ENCODE measurements around the gene ENTR1. TPM values are rescaled to one million over a fixed set of nuclear protein-coding genes. Genes with fewer than 3 reads are reported as not detected.

The ENTR1 gene
- total and polyA plus RNA-seq, 10 of the 15 experiments (the other 5 are each of a cell fraction or from before 2014, with no cell fraction given): 8.2 to 96.4 (median 41.1) TPM

DNA sequence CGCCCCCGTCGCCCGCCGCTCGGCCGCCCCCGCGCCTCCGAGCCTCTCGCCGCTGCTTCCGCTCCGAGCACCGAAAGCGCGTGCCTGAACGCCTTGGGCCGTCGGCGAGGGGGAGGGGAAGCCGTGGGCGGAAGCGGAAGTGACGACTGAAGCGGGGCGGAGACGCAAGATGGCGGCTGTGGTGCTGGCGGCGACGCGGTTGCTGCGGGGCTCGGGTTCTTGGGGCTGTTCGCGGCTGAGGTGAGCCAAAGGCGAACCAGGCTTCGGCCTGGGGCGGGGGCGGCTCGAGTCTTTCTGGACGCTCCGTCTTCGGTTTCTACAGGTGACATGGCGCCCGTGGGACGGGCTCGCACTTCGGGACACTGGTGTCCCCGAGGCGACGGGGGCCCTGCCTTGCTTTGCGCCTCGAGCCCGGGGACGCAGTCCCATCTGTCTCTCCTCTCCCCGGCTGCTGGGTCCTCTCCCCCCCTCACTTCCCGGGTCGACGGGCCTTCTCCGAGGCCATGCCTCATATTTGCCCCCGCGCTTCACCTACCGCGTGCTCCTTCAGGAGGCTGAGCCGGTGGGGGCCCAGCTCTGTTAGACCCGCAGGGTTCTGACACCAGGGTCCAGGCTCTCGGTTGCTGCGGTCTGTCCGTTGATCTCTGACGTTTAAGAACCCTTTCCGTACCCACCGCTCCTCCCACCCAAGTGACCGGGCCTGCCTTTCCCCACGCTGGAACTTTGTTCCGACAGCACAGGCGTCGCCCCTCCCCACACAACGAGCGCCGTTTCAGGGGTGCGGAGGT lies at the start of gene ENTR1, which contains the start of gene PMPCA (continued):
- TF ChIP-seq, protein P1, sequence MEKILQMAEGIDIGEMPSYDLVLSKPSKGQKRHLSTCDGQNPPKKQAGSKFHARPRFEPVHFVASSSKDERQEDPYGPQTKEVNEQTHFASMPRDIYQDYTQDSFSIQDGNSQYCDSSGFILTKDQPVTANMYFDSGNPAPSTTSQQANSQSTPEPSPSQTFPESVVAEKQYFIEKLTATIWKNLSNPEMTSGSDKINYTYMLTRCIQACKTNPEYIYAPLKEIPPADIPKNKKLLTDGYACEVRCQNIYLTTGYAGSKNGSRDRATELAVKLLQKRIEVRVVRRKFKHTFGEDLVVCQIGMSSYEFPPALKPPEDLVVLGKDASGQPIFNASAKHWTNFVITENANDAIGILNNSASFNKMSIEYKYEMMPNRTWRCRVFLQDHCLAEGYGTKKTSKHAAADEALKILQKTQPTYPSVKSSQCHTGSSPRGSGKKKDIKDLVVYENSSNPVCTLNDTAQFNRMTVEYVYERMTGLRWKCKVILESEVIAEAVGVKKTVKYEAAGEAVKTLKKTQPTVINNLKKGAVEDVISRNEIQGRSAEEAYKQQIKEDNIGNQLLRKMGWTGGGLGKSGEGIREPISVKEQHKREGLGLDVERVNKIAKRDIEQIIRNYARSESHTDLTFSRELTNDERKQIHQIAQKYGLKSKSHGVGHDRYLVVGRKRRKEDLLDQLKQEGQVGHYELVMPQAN (conservative IDR thresholded peaks at IDR 0.05): peak; percentile 75
- peak; percentile 41 for TF ChIP-seq BACH1 (IDR thresholded peaks at IDR 0.05; ENCODE audit: borderline replicate concordance)
- peak; percentile 80 to 92 for TF ChIP-seq BHLHE40 (IDR thresholded peaks at IDR 0.05; ENCODE audit: borderline replicate concordance in 1 of 2, low read depth in 2 of 2, low read length in 1 of 2)
- TF ChIP-seq, protein P2, sequence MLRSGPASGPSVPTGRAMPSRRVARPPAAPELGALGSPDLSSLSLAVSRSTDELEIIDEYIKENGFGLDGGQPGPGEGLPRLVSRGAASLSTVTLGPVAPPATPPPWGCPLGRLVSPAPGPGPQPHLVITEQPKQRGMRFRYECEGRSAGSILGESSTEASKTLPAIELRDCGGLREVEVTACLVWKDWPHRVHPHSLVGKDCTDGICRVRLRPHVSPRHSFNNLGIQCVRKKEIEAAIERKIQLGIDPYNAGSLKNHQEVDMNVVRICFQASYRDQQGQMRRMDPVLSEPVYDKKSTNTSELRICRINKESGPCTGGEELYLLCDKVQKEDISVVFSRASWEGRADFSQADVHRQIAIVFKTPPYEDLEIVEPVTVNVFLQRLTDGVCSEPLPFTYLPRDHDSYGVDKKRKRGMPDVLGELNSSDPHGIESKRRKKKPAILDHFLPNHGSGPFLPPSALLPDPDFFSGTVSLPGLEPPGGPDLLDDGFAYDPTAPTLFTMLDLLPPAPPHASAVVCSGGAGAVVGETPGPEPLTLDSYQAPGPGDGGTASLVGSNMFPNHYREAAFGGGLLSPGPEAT (IDR thresholded peaks at IDR 0.05; ENCODE audit: low read depth): peak; percentile 97
- TF ChIP-seq, protein P3, sequence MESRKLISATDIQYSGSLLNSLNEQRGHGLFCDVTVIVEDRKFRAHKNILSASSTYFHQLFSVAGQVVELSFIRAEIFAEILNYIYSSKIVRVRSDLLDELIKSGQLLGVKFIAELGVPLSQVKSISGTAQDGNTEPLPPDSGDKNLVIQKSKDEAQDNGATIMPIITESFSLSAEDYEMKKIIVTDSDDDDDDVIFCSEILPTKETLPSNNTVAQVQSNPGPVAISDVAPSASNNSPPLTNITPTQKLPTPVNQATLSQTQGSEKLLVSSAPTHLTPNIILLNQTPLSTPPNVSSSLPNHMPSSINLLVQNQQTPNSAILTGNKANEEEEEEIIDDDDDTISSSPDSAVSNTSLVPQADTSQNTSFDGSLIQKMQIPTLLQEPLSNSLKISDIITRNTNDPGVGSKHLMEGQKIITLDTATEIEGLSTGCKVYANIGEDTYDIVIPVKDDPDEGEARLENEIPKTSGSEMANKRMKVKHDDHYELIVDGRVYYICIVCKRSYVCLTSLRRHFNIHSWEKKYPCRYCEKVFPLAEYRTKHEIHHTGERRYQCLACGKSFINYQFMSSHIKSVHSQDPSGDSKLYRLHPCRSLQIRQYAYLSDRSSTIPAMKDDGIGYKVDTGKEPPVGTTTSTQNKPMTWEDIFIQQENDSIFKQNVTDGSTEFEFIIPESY (IDR thresholded peaks at IDR 0.05): no peak
- no peak for TF ChIP-seq NFYA (IDR thresholded peaks at IDR 0.05; ENCODE audit: borderline replicate concordance, low read depth, low read length)
- TF ChIP-seq YY1 (IDR thresholded peaks at IDR 0.05; ENCODE audit: low read depth, low read length): peak; percentile 99
- 0 out of 2 replicates have a peak, but pooled peaks have one; percentile 40 for TF ChIP-seq TARDBP (IDR thresholded peaks at IDR 0.05; ENCODE audit: borderline replicate concordance)
- TF ChIP-seq MXI1 (IDR thresholded peaks at IDR 0.05; ENCODE audit: low read depth, low read length): peak; percentile 85
- TF ChIP-seq KAT2A (conservative IDR thresholded peaks at IDR 0.05; ENCODE audit: control insufficient read depth, low read depth, low read length): no peak
- 0 out of 2 replicates have a peak, but pooled peaks have one; percentile 22 for TF ChIP-seq NR2C1 (IDR thresholded peaks at IDR 0.05)
- TF ChIP-seq NBN (IDR thresholded peaks at IDR 0.05): peak; percentile 71
- TF ChIP-seq EGR1 (IDR thresholded peaks at IDR 0.05; ENCODE audit: borderline replicate concordance in 1 of 2, low read depth in 2 of 2, low read length in 2 of 2): peak; percentile 83 to 98
- peak; percentile 80 for TF ChIP-seq SP1 (IDR thresholded peaks at IDR 0.05; ENCODE audit: low read depth, low read length)
- peak; percentile 44; the same call in 1 of the 2 replicates for TF ChIP-seq TCF3 (IDR thresholded peaks at IDR 0.05; ENCODE audit: borderline replicate concordance, insufficient read depth, low read depth, low read length)
- peak; percentile 91 for TF ChIP-seq POLR2AphosphoS2 (IDR thresholded peaks at IDR 0.05; ENCODE audit: low read depth, low read length)
- TF ChIP-seq RFX5 (IDR thresholded peaks at IDR 0.05; ENCODE audit: low read depth, low read length): 0 out of 2 replicates have a peak, but pooled peaks have one; percentile 19
- TF ChIP-seq SREBF2 (IDR thresholded peaks at IDR 0.05; ENCODE audit: low read length): no peak
- peak; percentile 24 for TF ChIP-seq SIX5 (IDR thresholded peaks at IDR 0.05; ENCODE audit: low read depth, low read length, severe bottlenecking)
- peak; percentile 95 for TF ChIP-seq CREB1 (IDR thresholded peaks at IDR 0.05; ENCODE audit: low read depth)
- TF ChIP-seq IKZF1 (conservative IDR thresholded peaks at IDR 0.05): peak; percentile 54

Data from GM12878 (cell line).